K562 (cell line): ENCODE data around the gene CNR2. TPM values are rescaled to one million over a fixed set of nuclear protein-coding genes. Genes with fewer than 3 reads are reported as not detected.

Experiments used
- ATAC-seq: fragments of 200-7000 bp; cut with Tn5 transposase; 3 replicates; pipeline ENCODE4 v1.9.1; 2020; ENCODE audit warnings: moderate library complexity
- BruUV-seq: library from RNA; stranded (reverse); fragments of 400-500 nt; replicated peaks from 2 replicates; lab custom pipeline; 2021; lab: Mats Ljungman, UMichigan
- CTCF ChIA-PET: fragments of 300-600 bp; formaldehyde crosslinking; extraction: SDS; loops from one replicate; lab custom pipeline; 2021; ENCODE audit warnings: low intra/inter-chr PET ratio; lab: Yijun Ruan, JAX
- POLR2A ChIA-PET: fragments of 300-600, 350-650 bp; sonication (Branson Sonifier 250); formaldehyde crosslinking; extraction: SDS; loops from one replicate; lab custom pipeline; 2021; ENCODE audit warnings: antibody characterized with exemption, inconsistent platforms; lab: Yijun Ruan, JAX
- DNase-seq, 4 experiments: peaks; one replicate each; pipeline versions ENCODE4 v3.0.0 to v3.0.0-alpha.2; 2011 to 2018; ENCODE audit warnings: low spot score in 3 of 4, mixed read lengths in 3 of 4; ENCODE audit errors: extremely low read depth in 1 of 4
- FAIRE-seq: peaks from 2 replicates; lab custom pipeline; 2011; peaks lifted over from hg19 to GRCh38; lab: Jason Lieb, UNC
- H2AFZ ChIP-seq: 2 replicates; pipeline ENCODE4 v1.6.0; 2011; ENCODE audit warnings: low read depth, low read length, control low read depth, inconsistent platforms
- H3K27ac ChIP-seq: fragments of 200-600 bp; 3 replicates; pipeline ENCODE4 v1.8.0; 2011; ENCODE audit warnings: low read depth, mild to moderate bottlenecking, control low read depth, inconsistent platforms, low read length, moderate library complexity, mixed read lengths; ENCODE audit errors: extremely low read depth
- H3K27me3 ChIP-seq, 2 experiments: fragments of 300-600 bp in 1 of 2; 2 replicates in 1 of 2; 3 replicates in 1 of 2; pipeline versions ENCODE4 v1.6.0 to v1.8.0; 2011; ENCODE audit warnings: inconsistent platforms in 2 of 2, low read length in 2 of 2, mild to moderate bottlenecking in 1 of 2, mixed read lengths in 1 of 2, moderate library complexity in 1 of 2; ENCODE audit not compliant: control insufficient read depth in 2 of 2, insufficient read depth in 2 of 2
- H3K36me3 ChIP-seq: fragments of 300-600 bp; 3 replicates; pipeline ENCODE4 v1.8.0; 2011; ENCODE audit warnings: mild to moderate bottlenecking, low read length, inconsistent platforms; ENCODE audit not compliant: control insufficient read depth, insufficient read depth
- H3K4me1 ChIP-seq, 2 experiments: fragments of 200-600 bp in 1 of 2; replicated peaks in 1 of 2; 2 replicates in 1 of 2; 3 replicates in 1 of 2; pipeline versions ENCODE4 v1.5.1 to v1.8.0; 2011; ENCODE audit warnings: inconsistent platforms in 2 of 2, low read length in 2 of 2, mild to moderate bottlenecking in 1 of 2, mixed read lengths in 1 of 2, moderate library complexity in 1 of 2; ENCODE audit not compliant: control insufficient read depth in 2 of 2, insufficient read depth in 2 of 2
- H3K4me2 ChIP-seq: 2 replicates; pipeline ENCODE4 v1.6.1; 2011; ENCODE audit warnings: low read length, control low read depth, inconsistent platforms, mixed read lengths; ENCODE audit not compliant: insufficient read depth
- H3K4me3 ChIP-seq: fragments of 200-600 bp; sonication (generic), shearing (Covaris generic); 2 replicates; pipeline ENCODE4 v1.5.1; 2016; ENCODE audit warnings: control low read depth, inconsistent platforms
- H3K79me2 ChIP-seq: fragments of 200-600 bp; 3 replicates; pipeline ENCODE4 v1.8.0; 2011; ENCODE audit warnings: low read length, inconsistent platforms; ENCODE audit not compliant: control insufficient read depth, insufficient read depth
- H3K9ac ChIP-seq, 2 experiments: 2 replicates each; pipeline versions ENCODE4 v1.6.0 to v1.6.1; 2011; ENCODE audit warnings: low read depth in 2 of 2, low read length in 2 of 2, control low read depth in 1 of 2, inconsistent platforms in 1 of 2, mild to moderate bottlenecking in 1 of 2, mixed read lengths in 1 of 2; ENCODE audit not compliant: insufficient read depth in 1 of 2
- H3K9me1 ChIP-seq: one replicate; pipeline ENCODE4 v1.6.0; 2011; ENCODE audit warnings: inconsistent platforms, mild to moderate bottlenecking, low read length, moderate library complexity; ENCODE audit not compliant: control insufficient read depth, insufficient read depth
- H3K9me3 ChIP-seq: replicated peaks from 2 replicates; pipeline ENCODE4 v1.5.1; 2011; ENCODE audit warnings: low read depth, low read length, inconsistent platforms; ENCODE audit not compliant: control insufficient read depth, insufficient read depth
- H4K20me1 ChIP-seq: replicated peaks from 2 replicates; pipeline ENCODE4 v1.6.1; 2011; ENCODE audit warnings: low read length, inconsistent platforms, mixed read lengths; ENCODE audit not compliant: control insufficient read depth, insufficient read depth
- EWSR1 ChIP-seq: fragments of 450-650 bp; IDR thresholded peaks from 2 replicates; pipeline ENCODE4 v1.6.1; 2018; ENCODE audit warnings: borderline replicate concordance, mild to moderate bottlenecking, low read depth, moderate library complexity; ENCODE audit not compliant: partially characterized antibody
- FOS ChIP-seq: IDR thresholded peaks from 3 replicates; pipeline ENCODE4 v1.6.1; 2011; ENCODE audit not compliant: insufficient read length; ENCODE audit errors: extremely low read depth
- GABPB1 ChIP-seq: sonication (generic); formaldehyde crosslinking; IDR thresholded peaks from 2 replicates; pipeline ENCODE4 v1.8.0; 2022; ENCODE audit warnings: mild to moderate bottlenecking, missing genetic modification reagents
- GATAD2B ChIP-seq: fragments of 450-650 bp; IDR thresholded peaks from 2 replicates; pipeline ENCODE4 v1.6.1; 2017; ENCODE audit warnings: mild to moderate bottlenecking, borderline replicate concordance
- GTF2E2 ChIP-seq: fragments of 200-800 bp; sonication (Bioruptor generic); IDR thresholded peaks from 2 replicates; pipeline ENCODE4 v1.6.1; 2016; ENCODE audit warnings: missing genetic modification characterization, missing compliant biosample characterization
- JUNB ChIP-seq: fragments of 450-650 bp; formaldehyde crosslinking; conservative IDR thresholded peaks from 2 replicates; pipeline ENCODE4 v1.4.0; 2020; ENCODE audit warnings: mild to moderate bottlenecking
- PHF21A ChIP-seq: fragments of 450-650 bp; IDR thresholded peaks from 2 replicates; pipeline ENCODE4 v1.6.1; 2017; ENCODE audit warnings: low read depth, borderline replicate concordance
- POLR2G ChIP-seq: fragments of 200-400 bp; formaldehyde crosslinking; IDR thresholded peaks from 2 replicates; pipeline ENCODE4 v1.6.1; 2017; ENCODE audit warnings: low read depth, mild to moderate bottlenecking, antibody characterized with exemption, low read length, moderate library complexity
- SETDB1 ChIP-seq: IDR thresholded peaks from one replicate; pipeline ENCODE4 v1.6.1; 2012; ENCODE audit warnings: low read length, control low read depth, inconsistent platforms
- YBX1 ChIP-seq: fragments of 450-650 bp; IDR thresholded peaks from 2 replicates; pipeline ENCODE4 v1.7.1; 2016; ENCODE audit warnings: mild to moderate bottlenecking
- ZNF212 ChIP-seq: fragments of 450-650 bp; formaldehyde crosslinking; IDR thresholded peaks from 2 replicates; pipeline ENCODE4 v1.4.0; 2020; ENCODE audit warnings: mild to moderate bottlenecking
- ZNF347 ChIP-seq: fragments of 450-650 bp; formaldehyde crosslinking; IDR thresholded peaks from 2 replicates; pipeline ENCODE4 v1.4.0; 2020; ENCODE audit warnings: low read depth, mild to moderate bottlenecking, moderate library complexity
- ZNF444 ChIP-seq: fragments of 250-450 bp; sonication (Bioruptor Pico); IDR thresholded peaks from 2 replicates; pipeline ENCODE4 v1.4.0; 2020; ENCODE audit warnings: mild to moderate bottlenecking, moderate library complexity
- ZNF445 ChIP-seq: fragments of 250-450 bp; sonication (Bioruptor Pico); IDR thresholded peaks from 2 replicates; pipeline ENCODE4 v1.4.0; 2020; ENCODE audit warnings: low read depth, mild to moderate bottlenecking, moderate library complexity
- ZNF699 ChIP-seq: fragments of 250-450 bp; sonication (Bioruptor Pico); IDR thresholded peaks from 2 replicates; pipeline ENCODE4 v1.8.0; 2021; ENCODE audit warnings: mild to moderate bottlenecking, moderate library complexity; ENCODE audit not compliant: insufficient replicate concordance
- WGBS: fragments of 100-300 bp; shearing (Covaris generic); methylation state at CpG from one replicate; pipeline ENCODE4 v1.1.6; 2016; ENCODE audit warnings: low coverage, mixed read lengths; ENCODE audit not compliant: insufficient coverage; ENCODE audit errors: missing lambda C conversion rate; 5-methylcytosine and 5-hydroxymethylcytosine counted together
- in situ Hi-C: fragments of 300-500 bp; cut with MboI; formaldehyde crosslinking; loops from 4 replicates; pipeline ENCODE4 v1.15.0; 2018; ENCODE audit warnings: inconsistent platforms, mixed read lengths
- intact Hi-C: fragments of 100-400 bp; cut with micrococcal nuclease; formaldehyde crosslinking; loops from 2 replicates; pipeline ENCODE4 v1.14.2; 2022
- polyA plus RNA-seq, 8 experiments: library from polyadenylated mRNA; depleted of rRNA in 4 of 8; stranded (reverse) in 5 of 8; unstranded in 3 of 8; fragments of >200 nt; fragmentation: Nextera tagmentation in 2 of 8; fragmentation: Illumina TruSeq in 1 of 8; extraction: Ambion mirVana in 2 of 8; extraction: Trizol in 1 of 8; gene quantifications; 2 replicates each; pipeline versions ENCODE4 v1.2.1 to v1.2.3, GENCODE V29; 2011 to 2014; ENCODE audit warnings: inconsistent platforms in 1 of 8, missing spikeins in 1 of 8
- total RNA-seq, 7 experiments: library from RNA; depleted of rRNA in 6 of 7; stranded (reverse); fragments of >200 nt in 6 of 7; fragmentation: Illumina TruSeq in 2 of 7; extraction: Trizol in 2 of 7; gene quantifications; 2 replicates each; pipeline versions ENCODE4 v1.2.1 to v1.2.3, GENCODE V29; 2011 to 2021; ENCODE audit warnings: low replicate concordance in 1 of 7
- TF ChIP-seq, protein P1 (sequence below): sonication (generic); formaldehyde crosslinking; IDR thresholded peaks from 2 replicates; pipeline ENCODE4 v1.8.1; 2023; ENCODE audit warnings: mild to moderate bottlenecking, missing genetic modification reagents
- TF ChIP-seq, protein P2 (sequence below): sonication (generic); formaldehyde crosslinking; IDR thresholded peaks from 2 replicates; pipeline ENCODE4 v1.8.0; 2022; ENCODE audit warnings: missing genetic modification reagents, mild to moderate bottlenecking, moderate library complexity, borderline replicate concordance
- TF ChIP-seq, protein P3 (sequence below): fragments of 450-650 bp; IDR thresholded peaks from 2 replicates; pipeline ENCODE4 v1.6.1; 2016; ENCODE audit warnings: missing biosample characterization, missing genetic modification characterization
- TF ChIP-seq, protein P4 (sequence below): fragments of 450-650 bp; formaldehyde crosslinking; IDR thresholded peaks from 2 replicates; pipeline ENCODE4 v1.4.0; 2020; ENCODE audit warnings: mild to moderate bottlenecking, moderate library complexity

CNR2 gene
- total and polyA plus RNA-seq, 9 of the 15 experiments (the other 6 are each of a cell fraction or from before 2014, with no cell fraction given): not detected

DNA sequence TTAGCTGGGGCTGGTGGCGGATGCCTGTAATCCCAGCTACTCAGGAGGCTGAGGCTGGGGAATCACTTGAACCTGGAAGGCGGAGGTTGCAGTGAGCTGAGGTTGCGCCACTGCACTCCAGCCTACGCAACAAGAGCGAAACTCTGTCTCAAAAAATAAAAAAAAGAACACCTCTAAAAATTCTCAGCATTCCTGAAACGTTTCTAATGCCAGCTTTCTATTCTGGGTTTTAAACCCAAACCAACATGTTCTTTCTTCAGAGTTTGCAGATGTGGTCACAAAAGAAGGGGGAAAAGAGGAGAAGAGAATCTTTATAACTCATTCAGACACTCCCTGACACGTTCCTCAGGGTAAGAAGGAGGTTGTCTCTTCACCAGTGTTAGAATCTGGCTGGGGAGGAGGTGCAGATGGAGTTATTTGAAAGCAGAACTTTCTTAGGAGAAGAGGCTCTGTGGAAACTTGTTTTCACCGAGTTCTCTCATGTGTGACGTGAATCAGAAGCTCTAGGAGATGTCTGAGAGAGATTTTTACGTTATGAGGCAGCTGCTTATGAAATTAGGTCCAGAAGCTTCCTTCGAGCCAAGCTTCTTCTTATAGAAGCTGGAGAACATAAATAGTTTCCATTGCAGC lies 17.8 kb upstream of the CNR2 start:
- ATAC-seq (no peak), FAIRE-seq (no peak), DNase-seq (peak in 1 of 4 experiments; percentile 4)
- Histone ChIP-seq H2AFZ (peak overlapping the region; percentile 40; the same call in 1 of the 2 replicates), H3K9ac (no peak overlapping the region), H3K36me3 (no peaks in the 10 kb centered on the region), H3K27me3 (no peaks in the 10 kb centered on the region), H3K27ac (no peak overlapping the region), H4K20me1 (no peaks in the 10 kb centered on the region), H3K79me2 (no peaks in the 10 kb centered on the region), H3K4me1 (peaks cover 0 to 3% of the 10 kb centered on the region in 2 experiments; a peak in 1 of 5 replicates), H3K9me1 (no peaks in the 10 kb centered on the region), H3K9me3 (no peaks in the 10 kb centered on the region), H3K4me3 (no peak overlapping the region), H3K4me2 (no peak overlapping the region)
- in situ Hi-C loops (no loop called here), intact Hi-C loops (no loop called here)
- no TSS peak for BruUV-seq
- 37% methylated on average over 11 of the region's 11 CpGs for WGBS
- CTCF ChIA-PET: no interaction called here
- POLR2A ChIA-PET: interaction anchor here (0.9 to 1.0 kb wide), 2 partner anchors 9 to 29 kb away, joined by 3 to 4 read pairs; partner anchors contain the start of gene PNRC2
- TF ChIP-seq, protein P1, sequence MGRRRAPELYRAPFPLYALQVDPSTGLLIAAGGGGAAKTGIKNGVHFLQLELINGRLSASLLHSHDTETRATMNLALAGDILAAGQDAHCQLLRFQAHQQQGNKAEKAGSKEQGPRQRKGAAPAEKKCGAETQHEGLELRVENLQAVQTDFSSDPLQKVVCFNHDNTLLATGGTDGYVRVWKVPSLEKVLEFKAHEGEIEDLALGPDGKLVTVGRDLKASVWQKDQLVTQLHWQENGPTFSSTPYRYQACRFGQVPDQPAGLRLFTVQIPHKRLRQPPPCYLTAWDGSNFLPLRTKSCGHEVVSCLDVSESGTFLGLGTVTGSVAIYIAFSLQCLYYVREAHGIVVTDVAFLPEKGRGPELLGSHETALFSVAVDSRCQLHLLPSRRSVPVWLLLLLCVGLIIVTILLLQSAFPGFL (CRISPR knock-in tag): no peak
- TF ChIP-seq FOS (no peak), ZNF444 (CRISPR knock-in tag) (no peak), ZNF699 (CRISPR knock-in tag) (no peak), GATAD2B (no peak), POLR2G (no peak), ZNF212 (CRISPR knock-in tag) (no peak), ZNF347 (CRISPR knock-in tag) (no peak), JUNB (CRISPR knock-in tag) (no peak), EWSR1 (no peak), GTF2E2 (tag) (no peak), YBX1 (no peak), PHF21A (no peak), GABPB1 (CRISPR knock-in tag) (no peak), ZNF445 (CRISPR knock-in tag) (no peak), SETDB1 (no peak)
- TF ChIP-seq, protein P2, sequence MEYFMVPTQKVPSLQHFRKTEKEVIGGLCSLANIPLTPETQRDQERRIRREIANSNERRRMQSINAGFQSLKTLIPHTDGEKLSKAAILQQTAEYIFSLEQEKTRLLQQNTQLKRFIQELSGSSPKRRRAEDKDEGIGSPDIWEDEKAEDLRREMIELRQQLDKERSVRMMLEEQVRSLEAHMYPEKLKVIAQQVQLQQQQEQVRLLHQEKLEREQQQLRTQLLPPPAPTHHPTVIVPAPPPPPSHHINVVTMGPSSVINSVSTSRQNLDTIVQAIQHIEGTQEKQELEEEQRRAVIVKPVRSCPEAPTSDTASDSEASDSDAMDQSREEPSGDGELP (CRISPR knock-in tag): no peak
- TF ChIP-seq, protein P3, sequence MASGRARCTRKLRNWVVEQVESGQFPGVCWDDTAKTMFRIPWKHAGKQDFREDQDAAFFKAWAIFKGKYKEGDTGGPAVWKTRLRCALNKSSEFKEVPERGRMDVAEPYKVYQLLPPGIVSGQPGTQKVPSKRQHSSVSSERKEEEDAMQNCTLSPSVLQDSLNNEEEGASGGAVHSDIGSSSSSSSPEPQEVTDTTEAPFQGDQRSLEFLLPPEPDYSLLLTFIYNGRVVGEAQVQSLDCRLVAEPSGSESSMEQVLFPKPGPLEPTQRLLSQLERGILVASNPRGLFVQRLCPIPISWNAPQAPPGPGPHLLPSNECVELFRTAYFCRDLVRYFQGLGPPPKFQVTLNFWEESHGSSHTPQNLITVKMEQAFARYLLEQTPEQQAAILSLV (tag): no peak
- TF ChIP-seq, protein P4, sequence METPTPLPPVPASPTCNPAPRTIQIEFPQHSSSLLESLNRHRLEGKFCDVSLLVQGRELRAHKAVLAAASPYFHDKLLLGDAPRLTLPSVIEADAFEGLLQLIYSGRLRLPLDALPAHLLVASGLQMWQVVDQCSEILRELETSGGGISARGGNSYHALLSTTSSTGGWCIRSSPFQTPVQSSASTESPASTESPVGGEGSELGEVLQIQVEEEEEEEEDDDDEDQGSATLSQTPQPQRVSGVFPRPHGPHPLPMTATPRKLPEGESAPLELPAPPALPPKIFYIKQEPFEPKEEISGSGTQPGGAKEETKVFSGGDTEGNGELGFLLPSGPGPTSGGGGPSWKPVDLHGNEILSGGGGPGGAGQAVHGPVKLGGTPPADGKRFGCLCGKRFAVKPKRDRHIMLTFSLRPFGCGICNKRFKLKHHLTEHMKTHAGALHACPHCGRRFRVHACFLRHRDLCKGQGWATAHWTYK (CRISPR knock-in tag): no peak
